ENCODE measurements around the gene MAST4.

- TF ChIP-seq CTCF (IDR thresholded peaks at IDR 0.05; ENCODE audit: insufficient read depth, low read depth, low read length): no peak
- TF ChIP-seq EZH2 (IDR thresholded peaks at IDR 0.05; ENCODE audit: insufficient read depth, low read length): no peak
These were observed 596.7 kb downstream of the MAST4 start for GRCh38 chr5:67192719-67193438.
